ENCODE results near the gene OR2A5.

- TF ChIP-seq CTCF (IDR thresholded peaks at IDR 0.05): no peak
- no peak for TF ChIP-seq POLR2A (IDR thresholded peaks at IDR 0.05)
- TF ChIP-seq POLR2AphosphoS5 (IDR thresholded peaks at IDR 0.05): no peak
Measured at GRCh38 chr7:144085978-144086377, 37.2 kb downstream of the OR2A5 start, which contains the start of gene OR2A12.
